ENCODE measurements around the gene RALB.

Gene RALB

GRCh38 chr2:120219291-120219690 is 33.4 kb upstream of the RALB start:
- POLR2A ChIA-PET (ENCODE audit: low non-redundant PET): no interaction called here
- no peak for TF ChIP-seq CTCF (conservative IDR thresholded peaks at IDR 0.05; ENCODE audit: low read depth)
- DNase-seq (ENCODE audit: low spot score): no peak
- CTCF ChIA-PET: no interaction called here
- no peak overlapping the region for H3K27ac ChIP-seq

- no peak overlapping the region for H3K27ac ChIP-seq
- ChIA-PET CTCF (no interaction called here), POLR2A (ENCODE audit: low non-redundant PET) (no interaction called here)
- TF ChIP-seq CTCF (conservative IDR thresholded peaks at IDR 0.05; ENCODE audit: low read depth): no peak
- DNase-seq (ENCODE audit: low spot score): no peak
Measured at GRCh38 chr2:120219766-120220165, 32.9 kb upstream of the RALB start.

- H3K27ac ChIP-seq: no peak overlapping the region
- TF ChIP-seq CTCF (conservative IDR thresholded peaks at IDR 0.05; ENCODE audit: low read depth): no peak
- POLR2A ChIA-PET (ENCODE audit: low non-redundant PET): no interaction called here
- no peak for DNase-seq (ENCODE audit: low spot score)
- CTCF ChIA-PET: no interaction called here
Measured at GRCh38 chr2:120220756-120221155, 31.9 kb upstream of the RALB start.

- no peak for TF ChIP-seq CTCF (conservative IDR thresholded peaks at IDR 0.05; ENCODE audit: low read depth)
- no peak overlapping the region for H3K27ac ChIP-seq
- ChIA-PET POLR2A (ENCODE audit: low non-redundant PET) (no interaction called here), CTCF (interaction anchor here (0.5 kb wide), 1 partner anchor 1075 kb away, joined by 3 read pairs; no protein-coding TSS in a partner anchor)
- DNase-seq (ENCODE audit: low spot score): no peak
Measured at GRCh38 chr2:120221616-120222015, 31.0 kb upstream of the RALB start.

- H3K27ac ChIP-seq: peak overlapping the region; percentile 95
- POLR2A ChIA-PET (ENCODE audit: low non-redundant PET): interaction anchor here (0.5 to 1.0 kb wide), 2 partner anchors 69 to 527 kb away, joined by 3 read pairs; no protein-coding TSS in a partner anchor
- CTCF ChIA-PET: interaction anchor here (0.5 to 0.6 kb wide), 3 partner anchors 29 to 1074 kb away, joined by 3 read pairs; no protein-coding TSS in a partner anchor
- TF ChIP-seq CTCF (conservative IDR thresholded peaks at IDR 0.05; ENCODE audit: low read depth): no peak
- no peak for DNase-seq (ENCODE audit: low spot score)
Measured at GRCh38 chr2:120222186-120223033, 30.2 kb upstream of the RALB start.

GRCh38 chr2:120223034-120223912 is 29.4 kb upstream of the RALB start, which contains the start of gene TMEM185B:
Gene TMEM185B (minus strand): TSS chr2:120223400. CDS start chr2:120222976, 424 bp downstream.
- DNase-seq (ENCODE audit: low spot score): peak; percentile 93
- peak within 1 kb of the TSS; percentile 95 for H3K27ac ChIP-seq
- POLR2A ChIA-PET (ENCODE audit: low non-redundant PET): interaction anchor here (0.5 to 1.0 kb wide), 2 partner anchors 68 to 528 kb away, joined by 3 read pairs; no protein-coding TSS in a partner anchor
- CTCF ChIA-PET: interaction anchor here (0.6 to 1.2 kb wide), 3 partner anchors 20 to 39 kb away, joined by 3 read pairs; no protein-coding TSS in a partner anchor
- peak; percentile 51; the same call in 1 of the 2 replicates for TF ChIP-seq CTCF (conservative IDR thresholded peaks at IDR 0.05; ENCODE audit: low read depth)

Measured in RWPE1 (cell line).